ENCODE results near the gene GLI3.

DNA sequence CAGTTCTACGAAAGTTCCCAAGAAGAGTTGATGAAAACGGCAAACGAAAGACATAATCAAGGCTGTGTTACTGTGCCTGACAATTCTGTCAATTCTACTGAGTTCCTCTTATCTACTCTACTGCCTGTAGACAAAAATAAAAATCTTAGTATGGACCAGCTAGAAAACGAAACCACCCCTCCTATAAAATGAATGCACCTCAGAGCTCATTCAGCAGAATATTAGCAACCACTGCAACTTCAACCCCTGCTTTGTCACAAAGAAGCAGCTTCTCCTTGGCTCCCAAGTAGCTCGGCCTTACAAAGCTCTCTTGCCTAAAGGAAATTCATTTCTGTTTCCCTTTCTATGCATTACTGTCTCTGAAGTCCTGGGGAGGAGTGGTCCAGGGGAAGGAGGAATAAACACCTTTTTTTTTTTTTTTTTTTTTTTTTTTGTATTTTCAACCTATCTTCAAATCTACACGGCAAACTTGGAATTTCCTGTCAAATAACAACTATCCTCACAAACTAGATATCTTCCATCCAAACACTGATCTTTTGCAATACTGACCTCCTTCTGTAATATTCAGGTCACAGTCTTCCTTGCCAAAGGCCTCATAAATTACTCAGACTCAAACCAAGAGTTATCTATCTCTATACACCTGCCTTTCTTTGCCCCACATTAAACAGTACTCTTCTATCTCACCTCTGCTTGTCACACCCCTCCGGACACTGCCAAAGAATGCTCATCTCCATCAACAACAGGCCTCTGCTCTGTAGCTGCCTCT lies 74.3 kb downstream of the GLI3 start:
- TF ChIP-seq, protein P1, sequence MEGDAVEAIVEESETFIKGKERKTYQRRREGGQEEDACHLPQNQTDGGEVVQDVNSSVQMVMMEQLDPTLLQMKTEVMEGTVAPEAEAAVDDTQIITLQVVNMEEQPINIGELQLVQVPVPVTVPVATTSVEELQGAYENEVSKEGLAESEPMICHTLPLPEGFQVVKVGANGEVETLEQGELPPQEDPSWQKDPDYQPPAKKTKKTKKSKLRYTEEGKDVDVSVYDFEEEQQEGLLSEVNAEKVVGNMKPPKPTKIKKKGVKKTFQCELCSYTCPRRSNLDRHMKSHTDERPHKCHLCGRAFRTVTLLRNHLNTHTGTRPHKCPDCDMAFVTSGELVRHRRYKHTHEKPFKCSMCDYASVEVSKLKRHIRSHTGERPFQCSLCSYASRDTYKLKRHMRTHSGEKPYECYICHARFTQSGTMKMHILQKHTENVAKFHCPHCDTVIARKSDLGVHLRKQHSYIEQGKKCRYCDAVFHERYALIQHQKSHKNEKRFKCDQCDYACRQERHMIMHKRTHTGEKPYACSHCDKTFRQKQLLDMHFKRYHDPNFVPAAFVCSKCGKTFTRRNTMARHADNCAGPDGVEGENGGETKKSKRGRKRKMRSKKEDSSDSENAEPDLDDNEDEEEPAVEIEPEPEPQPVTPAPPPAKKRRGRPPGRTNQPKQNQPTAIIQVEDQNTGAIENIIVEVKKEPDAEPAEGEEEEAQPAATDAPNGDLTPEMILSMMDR (IDR thresholded peaks at IDR 0.05), result no peak
- TF ChIP-seq POLR2A (IDR thresholded peaks at IDR 0.05), result no peak
- no peak for TF ChIP-seq POLR2AphosphoS5 (IDR thresholded peaks at IDR 0.05)
